Erythroblast (primary cell): ENCODE data around the gene GAPDHS.

ENCODE experiments used
- DNase-seq, 2 experiments: peaks; one replicate each; lab custom pipeline; 2025; lab: John Stamatoyannopoulos, UW
- GATA1 ChIP-seq: IDR thresholded peaks from 2 replicates; pipeline ENCODE4 v1.6.1; 2011; ENCODE audit warnings: low read depth, mild to moderate bottlenecking, control low read depth, low read length, moderate library complexity
- POLR2A ChIP-seq: IDR thresholded peaks from 2 replicates; pipeline ENCODE4 v1.6.1; 2011; ENCODE audit warnings: mild to moderate bottlenecking, low read length

GAPDHS gene

DNA sequence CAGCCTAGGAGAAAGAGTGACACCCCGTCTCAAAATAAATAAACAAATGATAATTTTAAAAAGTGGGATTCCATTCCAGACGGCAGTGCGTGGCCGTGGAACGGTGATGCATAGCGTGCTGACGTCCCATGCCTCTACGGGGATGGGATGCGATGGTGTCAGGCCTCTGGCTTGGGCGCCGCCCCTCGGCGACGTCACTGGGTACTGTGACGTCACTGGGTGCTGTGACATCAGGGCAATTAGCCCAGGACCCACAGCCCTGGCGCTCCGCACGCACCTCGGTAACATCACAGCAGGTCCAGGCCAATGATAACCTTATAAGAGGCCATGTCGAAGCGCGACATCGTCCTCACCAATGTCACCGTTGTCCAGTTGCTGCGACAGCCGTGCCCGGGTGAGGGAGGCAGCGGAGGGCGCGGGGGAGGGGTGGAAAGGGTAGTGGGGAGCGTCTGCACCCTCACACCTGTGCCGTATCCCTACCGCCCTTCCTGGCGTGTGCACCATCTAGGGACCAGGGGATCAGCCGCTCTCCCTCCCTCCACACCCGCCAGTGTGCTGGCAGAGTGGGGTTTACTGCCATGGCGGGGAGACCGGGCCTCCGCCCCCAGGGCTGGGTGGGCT, at the start of gene GAPDHS:
Gene GAPDHS, plus strand, starts transcription at position 256 of the 621 bp plus-strand sequence. Its CDS starts 72 bp downstream, at position 328.
- TF ChIP-seq POLR2A (no peak), GATA1 (no peak)
- no peak for DNase-seq

DNA sequence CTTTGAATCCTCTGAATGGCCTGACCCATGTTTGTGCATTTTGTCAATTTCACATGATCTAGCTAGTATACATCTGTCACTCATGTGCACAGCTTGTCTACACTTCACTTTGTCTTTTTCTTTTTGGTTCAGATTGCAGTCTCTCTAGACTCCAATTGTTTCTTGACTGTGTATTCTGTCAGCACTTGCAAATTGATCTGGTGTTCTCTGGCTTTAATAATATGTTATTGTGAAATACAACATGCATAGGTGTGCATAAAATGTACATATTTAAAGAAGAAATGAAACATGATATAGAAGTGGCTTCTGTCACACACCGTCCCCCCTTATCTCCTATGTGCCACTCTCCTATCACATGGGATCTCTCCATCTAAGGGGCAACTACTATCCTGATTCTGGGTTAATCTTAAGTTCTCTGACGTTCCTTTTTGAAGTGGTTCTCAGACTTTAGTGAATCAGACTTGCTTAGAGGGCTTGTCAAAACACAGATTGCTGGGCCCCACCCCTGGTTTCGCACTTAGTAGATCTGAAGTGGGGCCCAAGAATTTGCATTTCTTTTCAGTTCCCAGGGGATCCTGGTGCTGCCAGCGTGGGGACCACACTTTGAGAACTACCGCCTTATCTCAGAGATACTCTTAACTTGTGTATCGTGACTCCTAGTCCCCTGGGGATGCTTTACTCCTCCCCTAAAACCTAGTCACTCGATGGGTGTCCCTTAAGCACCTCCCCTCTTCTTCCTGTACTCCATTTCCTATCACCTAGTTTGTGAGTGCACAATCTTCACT, 48.8 kb upstream of the GAPDHS start:
- DNase-seq, result no peak
- TF ChIP-seq POLR2A, result no peak
- no peak for TF ChIP-seq GATA1

GRCh38 chr19:35486268-35486708, 47.0 kb upstream of the GAPDHS start:
- no peak for TF ChIP-seq POLR2A
- no peak for TF ChIP-seq GATA1
- no peak for DNase-seq

GRCh38 chr19:35487656-35488182, 45.5 kb upstream of the GAPDHS start:
- no peak for DNase-seq
- TF ChIP-seq POLR2A, result no peak
- TF ChIP-seq GATA1, result no peak

DNA sequence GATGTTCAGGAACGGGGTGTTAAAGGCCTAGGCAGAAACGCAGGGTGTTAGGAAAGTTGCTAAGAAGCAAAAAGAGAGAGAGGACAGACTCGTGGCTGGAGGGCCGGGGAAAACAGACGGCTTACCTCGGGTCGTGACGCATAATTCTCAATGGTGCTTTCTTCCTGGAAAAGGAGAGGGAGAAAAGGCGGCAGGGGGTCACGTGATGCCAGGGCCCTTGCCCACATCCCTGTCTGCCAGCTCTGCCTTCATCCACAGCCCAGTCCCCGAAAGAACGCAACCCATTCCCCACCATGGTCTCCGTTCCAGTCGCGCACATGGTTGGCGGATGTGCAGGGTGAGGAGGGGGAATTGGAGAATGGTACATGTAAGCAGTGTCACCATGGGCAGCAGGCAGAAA, 44.6 kb upstream of the GAPDHS start:
- DNase-seq, result no peak
- TF ChIP-seq GATA1 (no peak), POLR2A (no peak)

DNA sequence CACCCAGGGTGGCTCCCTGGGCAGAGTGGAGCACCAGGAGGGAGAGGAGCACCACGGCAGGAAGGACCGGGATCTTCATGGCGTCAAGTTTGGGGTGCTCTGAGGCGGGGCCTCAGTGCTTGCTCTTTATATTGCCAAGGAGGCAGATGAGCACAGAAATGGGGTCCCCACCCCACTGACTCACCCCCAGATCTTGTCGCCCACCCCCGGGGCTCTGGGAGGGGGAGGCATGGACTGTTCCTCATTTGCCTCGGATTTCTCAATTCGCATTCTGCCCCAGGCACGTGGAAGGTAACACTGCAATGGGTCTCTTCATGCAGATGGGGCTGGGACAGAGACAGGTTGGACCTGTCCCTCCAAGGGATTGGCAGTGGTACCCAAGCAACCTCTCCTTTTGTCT, 42.9 kb upstream of the GAPDHS start, which contains the start of gene KRTDAP:
Gene KRTDAP, minus strand, starts transcription at position 101 of the 400 bp plus-strand sequence. Its CDS starts 22 bp downstream, at position 79.
- DNase-seq, result no peak
- no peak for TF ChIP-seq POLR2A
- TF ChIP-seq GATA1, result no peak

- DNase-seq, result no peak
- TF ChIP-seq GATA1, result no peak
- TF ChIP-seq POLR2A, result no peak
Observed at GRCh38 chr19:35491836-35492360, 41.4 kb upstream of the GAPDHS start.

DNA sequence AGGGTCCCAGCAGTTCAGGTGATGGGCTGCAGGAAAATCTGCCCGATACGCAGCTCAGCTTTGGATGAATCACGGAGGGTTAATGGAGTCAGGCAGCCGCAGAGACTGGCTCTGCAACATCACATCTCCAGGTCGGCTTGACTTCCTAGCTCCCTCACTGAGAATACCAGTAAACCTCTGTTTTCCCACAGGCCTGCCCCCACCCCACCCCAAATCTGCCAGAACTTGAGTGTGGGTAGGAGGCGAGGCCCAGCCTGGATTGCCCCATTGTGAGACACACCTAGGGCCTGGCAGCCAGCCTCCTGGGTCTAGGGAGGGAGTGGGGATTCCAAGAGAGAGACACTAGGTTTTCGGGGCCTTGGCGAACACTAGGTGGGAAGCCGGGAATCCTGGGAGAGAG, 39.3 kb upstream of the GAPDHS start:
- DNase-seq, result no peak
- TF ChIP-seq GATA1 (no peak), POLR2A (no peak)

DNA sequence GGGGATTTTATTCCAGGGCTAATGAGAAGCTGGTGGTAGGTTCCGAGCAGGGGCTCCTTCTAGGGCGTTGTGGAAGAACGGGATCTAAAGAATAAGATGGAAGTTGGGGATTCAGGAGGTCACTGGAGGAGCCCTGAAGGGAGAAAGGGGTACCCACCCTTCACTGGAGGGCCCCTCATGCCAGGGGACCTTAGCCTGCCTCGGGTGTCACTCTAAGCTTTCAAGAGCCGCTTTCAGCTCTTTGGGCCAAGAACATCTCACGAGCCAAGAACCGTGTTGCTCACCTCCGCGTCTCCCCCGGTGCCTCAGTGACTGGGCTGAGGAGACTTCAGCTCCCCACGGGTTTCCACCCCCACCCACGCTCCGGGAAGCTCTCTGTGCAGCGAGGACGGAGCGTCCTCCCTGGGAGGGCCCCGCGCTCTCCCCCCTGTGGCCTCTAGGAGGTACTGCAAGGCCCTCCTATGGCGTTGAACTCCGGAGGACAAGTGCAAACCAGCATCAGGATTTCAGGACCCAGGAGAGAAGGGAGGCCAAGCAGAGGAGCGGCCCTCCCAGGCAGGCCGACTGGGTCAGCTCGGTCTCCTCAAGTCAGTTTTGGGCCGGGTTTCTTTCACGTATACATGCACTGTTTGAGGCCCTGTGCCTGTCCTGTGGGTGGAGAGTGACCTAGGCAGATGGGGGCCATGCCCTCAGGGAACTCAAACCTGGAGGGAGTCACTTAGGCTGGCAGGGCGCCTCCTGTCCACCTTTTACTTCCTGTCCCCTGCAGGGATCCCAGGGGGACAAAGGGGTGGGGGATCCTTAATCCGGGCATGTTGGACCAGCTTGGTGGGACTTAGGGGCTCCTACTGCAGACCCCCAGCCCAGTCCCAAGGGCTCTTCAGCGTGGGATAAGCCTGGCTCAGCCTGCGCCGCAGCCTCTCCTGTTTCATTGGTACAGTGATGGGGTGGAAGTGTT, 37.9 kb upstream of the GAPDHS start:
- TF ChIP-seq GATA1 (no peak), POLR2A (no peak)
- peak; percentile 50 to 69 for DNase-seq

- no peak for DNase-seq
- TF ChIP-seq GATA1, result no peak
- TF ChIP-seq POLR2A, result no peak
Observed at GRCh38 chr19:35497406-35497805, 35.9 kb upstream of the GAPDHS start.

DNA sequence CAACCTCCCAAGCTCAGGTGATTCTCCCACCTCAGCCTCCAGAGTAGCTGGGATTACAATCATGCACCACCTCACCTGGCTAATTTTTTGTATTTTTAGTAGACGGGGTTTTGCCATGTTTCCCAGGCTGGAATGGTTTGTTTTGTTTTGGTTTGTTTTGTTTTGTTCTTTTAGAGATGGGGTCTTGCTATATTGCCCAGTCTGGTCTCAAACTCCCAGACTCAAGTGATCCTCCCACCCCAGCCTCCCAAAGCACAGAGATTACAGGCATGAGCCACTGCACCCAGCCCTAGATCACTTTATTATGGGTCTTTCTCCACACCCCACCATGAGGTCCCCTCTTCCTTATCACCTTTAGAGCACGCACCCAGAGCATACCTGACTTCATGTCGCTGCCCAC, 35.0 kb upstream of the GAPDHS start:
- TF ChIP-seq GATA1 (no peak), POLR2A (no peak)
- no peak for DNase-seq

GRCh38 chr19:35498984-35499527, 34.2 kb upstream of the GAPDHS start:
- DNase-seq, result no peak
- TF ChIP-seq GATA1 (no peak), POLR2A (no peak)

DNA sequence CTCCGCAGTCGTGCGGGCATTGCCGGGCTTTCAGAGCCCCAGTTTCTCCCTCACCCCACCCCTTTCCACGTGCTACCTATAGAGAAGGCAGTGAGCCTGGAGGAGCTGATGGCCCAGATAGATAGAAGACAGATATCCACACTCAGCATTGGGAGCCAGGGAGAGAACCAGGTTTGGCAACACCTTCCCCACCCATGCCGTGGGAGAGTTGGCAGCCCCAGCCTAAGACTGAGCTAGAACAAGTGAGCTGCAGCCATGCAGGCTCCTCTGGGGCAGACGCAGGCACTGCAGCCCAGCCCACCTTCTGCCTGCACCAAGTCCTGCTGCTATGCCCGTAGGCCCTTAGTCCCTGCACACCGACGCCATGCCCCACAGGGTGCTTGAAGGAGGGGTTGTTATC, 32.6 kb upstream of the GAPDHS start:
- no peak for TF ChIP-seq GATA1
- no peak for TF ChIP-seq POLR2A
- DNase-seq, result no peak
